GM15510 (cell line): Measurements from ENCODE around the gene BCL2L13.
A peak's percentile ranks its signal among the peaks of the same experiment; 100 is the strongest.

ENCODE experiments used
- POLR2A ChIP-seq: IDR thresholded peaks from 3 replicates; pipeline ENCODE4 v1.6.1; 2011; ENCODE audit warnings: borderline replicate concordance; ENCODE audit not compliant: insufficient read length; ENCODE audit errors: extremely low read depth

Gene BCL2L13, protein sequence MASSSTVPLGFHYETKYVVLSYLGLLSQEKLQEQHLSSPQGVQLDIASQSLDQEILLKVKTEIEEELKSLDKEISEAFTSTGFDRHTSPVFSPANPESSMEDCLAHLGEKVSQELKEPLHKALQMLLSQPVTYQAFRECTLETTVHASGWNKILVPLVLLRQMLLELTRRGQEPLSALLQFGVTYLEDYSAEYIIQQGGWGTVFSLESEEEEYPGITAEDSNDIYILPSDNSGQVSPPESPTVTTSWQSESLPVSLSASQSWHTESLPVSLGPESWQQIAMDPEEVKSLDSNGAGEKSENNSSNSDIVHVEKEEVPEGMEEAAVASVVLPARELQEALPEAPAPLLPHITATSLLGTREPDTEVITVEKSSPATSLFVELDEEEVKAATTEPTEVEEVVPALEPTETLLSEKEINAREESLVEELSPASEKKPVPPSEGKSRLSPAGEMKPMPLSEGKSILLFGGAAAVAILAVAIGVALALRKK

DNA sequence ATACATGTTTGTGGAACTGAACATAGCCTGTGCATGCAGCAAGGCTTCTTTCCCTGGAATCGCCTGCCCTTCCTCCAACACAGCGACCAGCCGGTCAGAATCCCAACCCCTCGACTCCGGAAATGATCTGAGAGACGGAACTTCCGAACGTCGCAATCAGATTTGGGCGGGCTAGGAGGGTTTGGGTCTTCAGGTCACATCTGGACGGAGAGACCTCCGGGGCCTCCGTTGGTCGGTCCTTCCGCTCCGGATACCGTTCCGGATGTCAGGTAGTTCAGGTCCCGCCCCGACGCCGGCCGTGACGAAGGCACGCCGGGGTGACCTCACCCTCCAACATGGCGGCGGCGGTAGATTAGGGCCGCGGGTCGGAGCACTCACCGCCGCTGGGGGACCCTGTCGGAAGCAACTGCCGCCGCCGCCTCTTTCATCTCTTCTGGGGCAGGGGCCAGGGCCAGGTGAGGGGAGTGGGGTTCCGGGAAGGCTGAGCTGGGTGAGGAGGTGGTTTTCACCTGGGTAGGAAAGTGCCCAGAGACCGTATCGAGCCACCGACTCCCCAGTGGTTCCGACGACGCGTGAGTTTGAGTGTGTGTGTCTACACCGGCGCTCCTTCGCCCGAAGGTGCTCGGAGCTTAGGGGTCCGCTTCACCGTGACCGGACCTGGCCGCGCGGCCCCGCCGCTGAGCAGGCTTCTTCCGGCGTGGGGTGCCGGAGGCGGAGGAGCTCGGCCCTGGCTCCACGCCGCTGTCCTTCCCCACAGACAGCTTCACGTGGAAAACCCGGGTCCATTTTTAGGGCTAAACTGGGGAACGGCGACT is at the start of gene BCL2L13:
Gene BCL2L13 (plus strand): TSS at position 326 of the 815 bp plus-strand sequence. CDS start 16,955 bp downstream, outside the sequence.
- peak; percentile 97 for TF ChIP-seq POLR2A

DNA sequence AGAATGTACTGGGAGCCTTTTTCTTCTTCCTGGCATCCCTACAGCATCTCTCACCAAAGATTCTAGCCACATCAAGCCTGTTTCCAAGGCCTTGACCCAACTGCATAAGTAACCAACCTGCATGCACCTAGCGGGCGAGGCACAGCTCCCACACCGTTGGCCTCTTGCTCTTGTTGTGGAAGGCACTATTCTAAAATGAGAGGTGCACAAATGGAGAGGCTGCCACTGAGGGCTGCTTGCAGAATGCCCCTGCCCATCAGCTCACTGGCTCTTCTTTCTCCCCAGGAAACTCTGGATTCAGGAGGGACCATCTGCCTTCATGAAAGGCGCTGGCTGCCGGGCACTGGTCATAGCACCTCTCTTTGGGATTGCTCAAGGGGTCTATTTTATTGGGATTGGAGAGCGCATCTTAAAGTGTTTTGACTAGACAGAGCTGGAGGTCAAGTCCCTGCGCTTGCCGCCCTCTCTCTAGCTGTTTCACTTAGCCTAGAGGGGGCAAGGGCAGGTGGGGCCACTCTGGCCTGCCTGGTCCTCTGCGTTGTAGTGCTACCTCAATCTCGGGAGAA is 48.7 kb upstream of the BCL2L13 start:
- TF ChIP-seq POLR2A = peak; percentile 7

DNA sequence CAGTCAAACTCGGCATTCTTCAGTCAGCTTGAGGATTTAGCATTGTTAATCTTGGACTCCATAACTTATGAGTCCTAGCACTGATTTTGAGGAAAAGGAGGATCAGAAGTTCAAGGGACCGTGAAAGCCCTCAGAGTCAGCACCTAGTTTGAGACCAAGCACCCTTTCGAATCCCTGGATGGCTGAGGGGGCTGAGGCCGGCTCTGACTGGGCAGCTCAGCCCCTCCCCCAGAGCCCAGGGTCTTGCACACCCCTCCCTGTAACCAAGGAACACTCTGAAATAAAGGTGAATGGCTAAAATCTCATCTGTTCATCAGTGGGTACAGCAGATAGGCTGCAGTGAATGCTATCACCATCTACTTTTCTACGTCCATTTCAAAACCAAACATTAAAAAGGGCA is 48.0 kb upstream of the BCL2L13 start:
- TF ChIP-seq POLR2A = no peak

GRCh38 chr22:17592201-17592600 is 46.4 kb upstream of the BCL2L13 start:
- no peak for TF ChIP-seq POLR2A

GRCh38 chr22:17596226-17596625 is 42.3 kb upstream of the BCL2L13 start:
- no peak for TF ChIP-seq POLR2A

DNA sequence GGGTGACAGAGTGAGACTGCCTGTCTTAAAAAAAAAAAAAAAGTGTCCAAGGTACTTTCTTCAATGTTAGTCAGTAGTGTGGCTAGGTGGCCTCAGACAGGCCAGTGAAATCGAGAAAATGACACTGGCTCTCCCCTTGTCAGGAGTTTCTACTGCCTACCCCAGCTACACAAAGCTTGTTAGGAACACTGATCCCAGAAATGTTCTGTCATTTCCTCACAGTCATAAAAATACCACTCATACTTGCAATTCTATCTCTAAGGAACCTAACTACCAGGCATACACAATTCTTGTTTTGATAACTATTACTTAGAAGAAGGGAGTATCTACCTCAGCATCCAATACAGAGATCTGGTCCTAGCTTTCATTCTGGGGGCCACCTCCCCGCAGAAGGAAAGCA is 41.3 kb upstream of the BCL2L13 start:
- TF ChIP-seq POLR2A = no peak

GRCh38 chr22:17598318-17598717 is 40.2 kb upstream of the BCL2L13 start:
- no peak for TF ChIP-seq POLR2A

GRCh38 chr22:17601031-17601430 is 37.5 kb upstream of the BCL2L13 start:
- no peak for TF ChIP-seq POLR2A

DNA sequence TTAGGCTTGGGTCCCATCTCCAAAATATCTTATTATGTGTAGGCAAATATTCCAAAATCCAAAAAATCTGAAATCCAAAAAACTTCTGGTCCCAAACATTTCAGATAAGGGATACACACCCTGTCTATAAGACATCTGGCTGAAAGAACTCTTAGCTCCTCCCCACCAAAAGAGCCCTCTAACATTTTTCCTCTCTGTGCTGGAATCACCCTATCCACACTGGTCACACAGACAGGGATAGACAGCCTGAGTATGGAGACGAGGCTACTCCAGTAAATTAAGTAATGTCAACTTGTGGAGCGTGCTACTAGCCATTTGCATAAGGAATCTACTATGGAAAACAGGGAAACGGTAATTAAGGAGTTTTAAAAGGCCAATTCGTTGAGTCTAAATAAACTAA is 34.9 kb upstream of the BCL2L13 start:
- TF ChIP-seq POLR2A = no peak

GRCh38 chr22:17606496-17606895 is 32.1 kb upstream of the BCL2L13 start:
- no peak for TF ChIP-seq POLR2A

- TF ChIP-seq POLR2A = no peak
These were observed 30.6 kb upstream of the BCL2L13 start for GRCh38 chr22:17607891-17608521.

DNA sequence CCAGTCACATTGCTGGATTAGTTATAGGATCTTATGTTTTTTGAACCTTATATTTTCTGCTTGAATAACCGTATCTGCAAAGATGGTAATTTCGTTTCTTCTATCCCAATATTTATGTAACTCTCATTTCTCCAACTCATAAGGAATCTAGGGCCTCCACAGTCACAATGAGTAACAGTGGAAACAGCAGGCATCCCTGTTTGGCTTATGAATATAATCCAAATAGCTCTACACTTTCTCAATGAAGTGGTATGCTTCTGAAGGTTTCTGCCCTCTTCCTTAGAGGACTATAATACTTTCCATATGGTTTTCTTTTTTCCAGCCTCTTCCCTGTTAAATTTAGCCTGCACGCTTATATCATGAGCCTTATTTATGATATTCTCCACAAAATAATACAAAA is 26.5 kb upstream of the BCL2L13 start:
- no peak for TF ChIP-seq POLR2A

DNA sequence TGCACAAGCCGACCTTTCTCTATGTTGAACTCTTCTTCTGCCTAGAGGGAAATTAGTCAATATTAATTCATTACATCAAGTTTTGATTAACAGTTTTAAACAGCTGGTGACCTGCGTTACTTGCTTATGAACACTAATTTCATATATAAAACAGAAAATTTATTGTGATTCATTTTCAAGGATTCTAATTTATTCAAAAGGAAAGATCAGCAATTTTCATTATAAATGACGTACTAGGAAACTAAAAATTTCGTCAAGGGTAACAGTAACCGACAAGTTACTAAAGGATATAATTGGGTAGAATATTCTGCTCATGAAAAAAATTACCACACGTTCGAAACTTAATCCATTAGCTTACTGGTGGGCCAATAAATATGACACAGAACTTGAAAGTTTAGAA is 25.3 kb upstream of the BCL2L13 start:
- no peak for TF ChIP-seq POLR2A

- no peak for TF ChIP-seq POLR2A
These were observed 10.6 kb upstream of the BCL2L13 start for GRCh38 chr22:17627961-17628405.
